K562 (cell line): ENCODE data around the gene ARHGAP15. TPM values are rescaled to one million over a fixed set of nuclear protein-coding genes. Genes with fewer than 3 reads are reported as not detected.
A peak's percentile ranks its signal among the peaks of the same experiment; 100 is the strongest.

Experiments used
- BMI1 ChIP-seq: fragments of 150-350 bp; IDR thresholded peaks from 2 replicates; pipeline ENCODE4 v1.6.1; 2014; ENCODE audit warnings: low read length
- DMBX1 ChIP-seq: fragments of 250-450 bp; sonication (Bioruptor Pico); IDR thresholded peaks from 2 replicates; pipeline ENCODE4 v1.8.0; 2022; ENCODE audit warnings: inconsistent platforms, mild to moderate bottlenecking, moderate library complexity, borderline replicate concordance
- EP400 ChIP-seq: fragments of 450-650 bp; IDR thresholded peaks from 2 replicates; pipeline ENCODE4 v1.6.1; 2017; ENCODE audit warnings: antibody characterized with exemption, mild to moderate bottlenecking, moderate library complexity
- ERF ChIP-seq: fragments of 450-650 bp; formaldehyde crosslinking; IDR thresholded peaks from 2 replicates; pipeline ENCODE4 v1.4.0; 2020; ENCODE audit warnings: mild to moderate bottlenecking, mixed read lengths
- HLTF ChIP-seq: fragments of 450-650 bp; IDR thresholded peaks from 2 replicates; pipeline ENCODE4 v1.6.1; 2016
- MTA2 ChIP-seq: fragments of 450-650 bp; IDR thresholded peaks from 2 replicates; pipeline ENCODE4 v1.6.1; 2016; ENCODE audit warnings: low read depth
- ZNF274 ChIP-seq: IDR thresholded peaks from 2 replicates; pipeline ENCODE4 v1.6.1; 2011; ENCODE audit warnings: low read depth, mild to moderate bottlenecking, low read length, moderate library complexity, borderline replicate concordance
- ZSCAN29 ChIP-seq: fragments of 450-650 bp; IDR thresholded peaks from 2 replicates; pipeline ENCODE4 v1.6.1; 2017
- polyA plus RNA-seq, 8 experiments: library from polyadenylated mRNA; depleted of rRNA in 4 of 8; stranded (reverse) in 5 of 8; unstranded in 3 of 8; fragments of >200 nt; fragmentation: Nextera tagmentation in 2 of 8; fragmentation: Illumina TruSeq in 1 of 8; extraction: Ambion mirVana in 2 of 8; extraction: Trizol in 1 of 8; gene quantifications; 2 replicates each; pipeline versions ENCODE4 v1.2.1 to v1.2.3, GENCODE V29; 2011 to 2014; ENCODE audit warnings: inconsistent platforms in 1 of 8, missing spikeins in 1 of 8
- total RNA-seq, 7 experiments: library from RNA; depleted of rRNA in 6 of 7; stranded (reverse); fragments of >200 nt in 6 of 7; fragmentation: Illumina TruSeq in 2 of 7; extraction: Trizol in 2 of 7; gene quantifications; 2 replicates each; pipeline versions ENCODE4 v1.2.1 to v1.2.3, GENCODE V29; 2011 to 2021; ENCODE audit warnings: low replicate concordance in 1 of 7
- TF ChIP-seq, protein P1 (sequence below): sonication (generic); formaldehyde crosslinking; IDR thresholded peaks from 2 replicates; pipeline ENCODE4 v1.8.0; 2022; ENCODE audit warnings: mild to moderate bottlenecking, missing genetic modification reagents, borderline replicate concordance
- TF ChIP-seq, protein P2 (sequence below), 2 experiments: fragments of 450-650 bp; conservative IDR thresholded peaks; 2 replicates each; pipeline ENCODE4 v1.6.1; 2017; ENCODE audit warnings: mild to moderate bottlenecking in 2 of 2, moderate library complexity in 2 of 2
- TF ChIP-seq, protein P3 (sequence below): fragments of 450-650 bp; conservative IDR thresholded peaks from 2 replicates; pipeline ENCODE4 v1.6.1; 2016; ENCODE audit warnings: missing genetic modification characterization, low read depth, mild to moderate bottlenecking, control low read depth, missing compliant biosample characterization
- TF ChIP-seq, protein P4 (sequence below), 3 experiments: IDR thresholded peaks in 2 of 3; conservative IDR thresholded peaks in 1 of 3; 2 replicates each; pipeline ENCODE4 v1.5.1; 2011 to 2012; ENCODE audit warnings: low read length in 3 of 3, mild to moderate bottlenecking in 3 of 3, control low read depth in 2 of 3, improper control_type of control experiment in 1 of 3, inconsistent platforms in 1 of 3, low read depth in 1 of 3, mixed read lengths in 1 of 3, moderate library complexity in 1 of 3; ENCODE audit not compliant: insufficient read depth in 2 of 3

Gene ARHGAP15
- total and polyA plus RNA-seq, 9 of the 15 experiments (the other 6 are each of a cell fraction or from before 2014, with no cell fraction given): 1.5 to 17.9 (median 7.9) TPM

DNA sequence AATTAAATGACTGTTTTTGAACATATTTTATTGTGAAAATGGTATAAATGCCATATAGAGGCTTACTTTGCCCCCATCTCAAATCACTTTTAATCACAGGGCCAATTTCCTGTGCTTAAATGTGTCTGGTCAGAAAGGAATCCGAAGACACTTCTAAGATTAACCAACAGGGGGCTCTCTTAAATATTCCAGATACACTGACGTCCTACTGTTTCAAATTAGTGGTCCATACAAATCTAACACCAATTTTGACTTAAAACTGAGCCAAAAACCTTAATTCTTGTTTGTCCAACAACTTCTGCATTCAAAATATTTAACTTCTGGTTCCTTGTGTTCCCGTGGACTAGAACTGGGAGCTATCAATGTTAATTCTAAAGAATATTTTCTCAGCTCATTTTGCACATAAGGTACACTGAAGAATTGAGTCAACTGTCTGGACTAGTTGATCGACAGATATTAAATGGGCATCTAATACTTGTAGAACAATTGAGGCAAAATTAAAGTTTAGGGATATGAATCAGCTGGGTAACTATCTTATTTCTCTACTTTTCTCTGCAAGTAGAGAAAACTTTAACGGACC lies 557.5 kb downstream of the ARHGAP15 start (continued):
- TF ChIP-seq ERF (CRISPR knock-in tag): no peak
- TF ChIP-seq, protein P1, sequence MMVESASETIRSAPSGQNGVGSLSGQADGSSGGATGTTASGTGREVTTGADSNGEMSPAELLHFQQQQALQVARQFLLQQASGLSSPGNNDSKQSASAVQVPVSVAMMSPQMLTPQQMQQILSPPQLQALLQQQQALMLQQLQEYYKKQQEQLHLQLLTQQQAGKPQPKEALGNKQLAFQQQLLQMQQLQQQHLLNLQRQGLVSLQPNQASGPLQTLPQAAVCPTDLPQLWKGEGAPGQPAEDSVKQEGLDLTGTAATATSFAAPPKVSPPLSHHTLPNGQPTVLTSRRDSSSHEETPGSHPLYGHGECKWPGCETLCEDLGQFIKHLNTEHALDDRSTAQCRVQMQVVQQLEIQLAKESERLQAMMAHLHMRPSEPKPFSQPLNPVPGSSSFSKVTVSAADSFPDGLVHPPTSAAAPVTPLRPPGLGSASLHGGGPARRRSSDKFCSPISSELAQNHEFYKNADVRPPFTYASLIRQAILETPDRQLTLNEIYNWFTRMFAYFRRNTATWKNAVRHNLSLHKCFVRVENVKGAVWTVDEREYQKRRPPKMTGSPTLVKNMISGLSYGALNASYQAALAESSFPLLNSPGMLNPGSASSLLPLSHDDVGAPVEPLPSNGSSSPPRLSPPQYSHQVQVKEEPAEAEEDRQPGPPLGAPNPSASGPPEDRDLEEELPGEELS (CRISPR knock-in tag): no peak
- no peak for TF ChIP-seq BMI1
- TF ChIP-seq, protein P2, sequence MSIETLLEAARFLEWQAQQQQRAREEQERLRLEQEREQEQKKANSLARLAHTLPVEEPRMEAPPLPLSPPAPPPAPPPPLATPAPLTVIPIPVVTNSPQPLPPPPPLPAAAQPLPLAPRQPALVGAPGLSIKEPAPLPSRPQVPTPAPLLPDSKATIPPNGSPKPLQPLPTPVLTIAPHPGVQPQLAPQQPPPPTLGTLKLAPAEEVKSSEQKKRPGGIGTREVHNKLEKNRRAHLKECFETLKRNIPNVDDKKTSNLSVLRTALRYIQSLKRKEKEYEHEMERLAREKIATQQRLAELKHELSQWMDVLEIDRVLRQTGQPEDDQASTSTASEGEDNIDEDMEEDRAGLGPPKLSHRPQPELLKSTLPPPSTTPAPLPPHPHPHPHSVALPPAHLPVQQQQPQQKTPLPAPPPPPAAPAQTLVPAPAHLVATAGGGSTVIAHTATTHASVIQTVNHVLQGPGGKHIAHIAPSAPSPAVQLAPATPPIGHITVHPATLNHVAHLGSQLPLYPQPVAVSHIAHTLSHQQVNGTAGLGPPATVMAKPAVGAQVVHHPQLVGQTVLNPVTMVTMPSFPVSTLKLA (conservative IDR thresholded peaks at IDR 0.05): 0 out of 4 replicates have a peak, but pooled peaks of 1 of the 2 experiments have one; percentile 39
- TF ChIP-seq MTA2: no peak
- TF ChIP-seq, protein P3, sequence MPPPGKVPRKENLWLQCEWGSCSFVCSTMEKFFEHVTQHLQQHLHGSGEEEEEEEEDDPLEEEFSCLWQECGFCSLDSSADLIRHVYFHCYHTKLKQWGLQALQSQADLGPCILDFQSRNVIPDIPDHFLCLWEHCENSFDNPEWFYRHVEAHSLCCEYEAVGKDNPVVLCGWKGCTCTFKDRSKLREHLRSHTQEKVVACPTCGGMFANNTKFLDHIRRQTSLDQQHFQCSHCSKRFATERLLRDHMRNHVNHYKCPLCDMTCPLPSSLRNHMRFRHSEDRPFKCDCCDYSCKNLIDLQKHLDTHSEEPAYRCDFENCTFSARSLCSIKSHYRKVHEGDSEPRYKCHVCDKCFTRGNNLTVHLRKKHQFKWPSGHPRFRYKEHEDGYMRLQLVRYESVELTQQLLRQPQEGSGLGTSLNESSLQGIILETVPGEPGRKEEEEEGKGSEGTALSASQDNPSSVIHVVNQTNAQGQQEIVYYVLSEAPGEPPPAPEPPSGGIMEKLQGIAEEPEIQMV (tag): no peak
- no peak for TF ChIP-seq ZSCAN29
- no peak for TF ChIP-seq HLTF
- TF ChIP-seq EP400: no peak
- TF ChIP-seq ZNF274: no peak
- TF ChIP-seq, protein P4, sequence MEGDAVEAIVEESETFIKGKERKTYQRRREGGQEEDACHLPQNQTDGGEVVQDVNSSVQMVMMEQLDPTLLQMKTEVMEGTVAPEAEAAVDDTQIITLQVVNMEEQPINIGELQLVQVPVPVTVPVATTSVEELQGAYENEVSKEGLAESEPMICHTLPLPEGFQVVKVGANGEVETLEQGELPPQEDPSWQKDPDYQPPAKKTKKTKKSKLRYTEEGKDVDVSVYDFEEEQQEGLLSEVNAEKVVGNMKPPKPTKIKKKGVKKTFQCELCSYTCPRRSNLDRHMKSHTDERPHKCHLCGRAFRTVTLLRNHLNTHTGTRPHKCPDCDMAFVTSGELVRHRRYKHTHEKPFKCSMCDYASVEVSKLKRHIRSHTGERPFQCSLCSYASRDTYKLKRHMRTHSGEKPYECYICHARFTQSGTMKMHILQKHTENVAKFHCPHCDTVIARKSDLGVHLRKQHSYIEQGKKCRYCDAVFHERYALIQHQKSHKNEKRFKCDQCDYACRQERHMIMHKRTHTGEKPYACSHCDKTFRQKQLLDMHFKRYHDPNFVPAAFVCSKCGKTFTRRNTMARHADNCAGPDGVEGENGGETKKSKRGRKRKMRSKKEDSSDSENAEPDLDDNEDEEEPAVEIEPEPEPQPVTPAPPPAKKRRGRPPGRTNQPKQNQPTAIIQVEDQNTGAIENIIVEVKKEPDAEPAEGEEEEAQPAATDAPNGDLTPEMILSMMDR (IDR thresholded peaks at IDR 0.05 in 2 of 3, conservative IDR thresholded peaks at IDR 0.05 in 1 of 3; ENCODE audit: insufficient read depth in 2 of 3, low read depth in 1 of 3, low read length in 3 of 3): peak; percentile 39 to 63 (median 54); a peak in 5 of 6 replicates
- no peak for TF ChIP-seq DMBX1 (CRISPR knock-in tag)
